ENCODE measurements around the gene PSMB11.

The PSMB11 gene

GRCh38 chr14:23023795-23024152, 18.2 kb upstream of the PSMB11 start:
- TF ChIP-seq GATA2 (IDR thresholded peaks at IDR 0.05; ENCODE audit: low read depth, low read length) (no peak), GATA3 (IDR thresholded peaks at IDR 0.05; ENCODE audit: low read depth, low read length) (no peak)

GRCh38 chr14:23024612-23025075, 17.4 kb upstream of the PSMB11 start:
- TF ChIP-seq GATA2 (IDR thresholded peaks at IDR 0.05; ENCODE audit: low read depth, low read length): no peak
- TF ChIP-seq GATA3 (IDR thresholded peaks at IDR 0.05; ENCODE audit: low read depth, low read length): no peak

GRCh38 chr14:23025151-23025814, 16.7 kb upstream of the PSMB11 start:
- TF ChIP-seq GATA3 (IDR thresholded peaks at IDR 0.05; ENCODE audit: low read depth, low read length) (no peak), GATA2 (IDR thresholded peaks at IDR 0.05; ENCODE audit: low read depth, low read length) (no peak)

GRCh38 chr14:23028799-23029198, 13.2 kb upstream of the PSMB11 start:
- TF ChIP-seq GATA3 (IDR thresholded peaks at IDR 0.05; ENCODE audit: low read depth, low read length) (no peak), GATA2 (IDR thresholded peaks at IDR 0.05; ENCODE audit: low read depth, low read length) (no peak)

GRCh38 chr14:23030936-23031335, 11.1 kb upstream of the PSMB11 start:
- TF ChIP-seq GATA2 (IDR thresholded peaks at IDR 0.05; ENCODE audit: low read depth, low read length) (no peak), GATA3 (IDR thresholded peaks at IDR 0.05; ENCODE audit: low read depth, low read length) (no peak)

- TF ChIP-seq GATA2 (IDR thresholded peaks at IDR 0.05; ENCODE audit: low read depth, low read length) (no peak), GATA3 (IDR thresholded peaks at IDR 0.05; ENCODE audit: low read depth, low read length) (no peak)
These were observed 8.7 kb upstream of the PSMB11 start for GRCh38 chr14:23033251-23033727.

- no peak for TF ChIP-seq GATA2 (IDR thresholded peaks at IDR 0.05; ENCODE audit: low read depth, low read length)
- no peak for TF ChIP-seq GATA3 (IDR thresholded peaks at IDR 0.05; ENCODE audit: low read depth, low read length)
These were observed 8.1 kb upstream of the PSMB11 start for GRCh38 chr14:23033801-23034497.

- TF ChIP-seq GATA2 (IDR thresholded peaks at IDR 0.05; ENCODE audit: low read depth, low read length) (no peak), GATA3 (IDR thresholded peaks at IDR 0.05; ENCODE audit: low read depth, low read length) (no peak)
These were observed 7.3 kb upstream of the PSMB11 start, which contains the start of gene PSMB5 for GRCh38 chr14:23034498-23035302. Gene PSMB5 (minus strand): TSS chr14:23034900. CDS start chr14:23034881, 19 bp downstream.

GRCh38 chr14:23035303-23036144, 6.5 kb upstream of the PSMB11 start:
- TF ChIP-seq GATA2 (IDR thresholded peaks at IDR 0.05; ENCODE audit: low read depth, low read length) (no peak), GATA3 (IDR thresholded peaks at IDR 0.05; ENCODE audit: low read depth, low read length) (no peak)

- TF ChIP-seq GATA3 (IDR thresholded peaks at IDR 0.05; ENCODE audit: low read depth, low read length) (no peak), GATA2 (IDR thresholded peaks at IDR 0.05; ENCODE audit: low read depth, low read length) (no peak)
These were observed 1.9 kb upstream of the PSMB11 start for GRCh38 chr14:23040100-23040499.

- TF ChIP-seq GATA3 (IDR thresholded peaks at IDR 0.05; ENCODE audit: low read depth, low read length): no peak
- TF ChIP-seq GATA2 (IDR thresholded peaks at IDR 0.05; ENCODE audit: low read depth, low read length): no peak
These were observed 283 bp upstream of the PSMB11 start for GRCh38 chr14:23041729-23042128.

- no peak for TF ChIP-seq GATA2 (IDR thresholded peaks at IDR 0.05; ENCODE audit: low read depth, low read length)
- TF ChIP-seq GATA3 (IDR thresholded peaks at IDR 0.05; ENCODE audit: low read depth, low read length): no peak
These were observed 1.1 kb downstream of the PSMB11 start for GRCh38 chr14:23043145-23043544.

- no peak for TF ChIP-seq GATA2 (IDR thresholded peaks at IDR 0.05; ENCODE audit: low read depth, low read length)
- no peak for TF ChIP-seq GATA3 (IDR thresholded peaks at IDR 0.05; ENCODE audit: low read depth, low read length)
These were observed 1.7 kb downstream of the PSMB11 start for GRCh38 chr14:23043754-23044153.

All from SH-SY5Y (cell line).